ENCODE data around the gene SPAG7.

The SPAG7 gene, protein sequence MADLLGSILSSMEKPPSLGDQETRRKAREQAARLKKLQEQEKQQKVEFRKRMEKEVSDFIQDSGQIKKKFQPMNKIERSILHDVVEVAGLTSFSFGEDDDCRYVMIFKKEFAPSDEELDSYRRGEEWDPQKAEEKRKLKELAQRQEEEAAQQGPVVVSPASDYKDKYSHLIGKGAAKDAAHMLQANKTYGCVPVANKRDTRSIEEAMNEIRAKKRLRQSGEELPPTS

DNA sequence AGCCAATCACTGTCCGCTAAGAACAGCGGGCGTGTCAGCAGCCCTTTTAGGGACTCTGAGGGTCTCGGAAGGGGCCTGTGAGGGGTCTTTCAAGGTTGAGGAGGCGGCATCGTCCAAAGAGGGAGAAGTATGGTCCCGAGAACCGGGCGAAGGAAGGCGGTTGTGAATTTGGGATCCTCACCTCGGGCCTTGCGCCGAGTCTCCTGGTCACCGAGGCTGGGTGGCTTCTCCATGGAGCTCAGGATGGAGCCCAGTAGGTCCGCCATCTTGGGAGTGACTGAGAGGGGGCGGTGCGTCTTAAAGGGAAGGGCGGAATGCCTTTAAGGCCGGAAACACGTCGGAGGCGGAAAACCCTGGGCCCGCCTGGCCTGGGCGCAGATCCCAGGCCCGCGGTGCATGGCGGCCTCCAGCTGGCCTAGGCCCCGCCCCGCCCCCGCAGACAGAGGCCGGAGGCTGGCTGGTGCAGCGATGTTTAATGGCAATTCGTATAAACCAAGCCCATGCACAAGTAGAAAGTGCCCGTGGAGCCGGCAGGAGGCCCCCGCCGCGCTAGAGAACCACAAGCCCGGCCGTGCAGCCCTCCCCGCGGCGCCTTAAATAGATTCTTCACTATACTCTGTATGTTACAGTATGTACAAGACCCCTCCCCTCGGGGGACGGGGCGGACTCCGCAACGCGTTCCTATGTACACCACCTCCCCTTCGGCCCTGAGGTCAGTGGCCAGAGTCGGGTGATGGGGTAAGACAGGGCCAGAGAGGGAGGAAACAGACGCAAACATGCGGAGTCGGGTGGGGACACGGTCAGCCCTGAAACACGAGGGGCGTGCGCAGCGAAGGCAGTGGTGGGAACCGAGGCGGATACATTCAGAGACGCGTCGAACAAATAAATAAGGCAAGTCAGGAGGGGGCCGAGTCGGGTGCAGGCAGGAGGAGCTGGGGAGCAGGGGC is at the start of gene SPAG7:
Gene SPAG7, minus strand, starts transcription at position 279 of the 947 bp plus-strand sequence. Its CDS starts 13 bp downstream, at position 266.
- peak; percentile 98 for DNase-seq (ENCODE audit: low read depth, low spot score)

DNA sequence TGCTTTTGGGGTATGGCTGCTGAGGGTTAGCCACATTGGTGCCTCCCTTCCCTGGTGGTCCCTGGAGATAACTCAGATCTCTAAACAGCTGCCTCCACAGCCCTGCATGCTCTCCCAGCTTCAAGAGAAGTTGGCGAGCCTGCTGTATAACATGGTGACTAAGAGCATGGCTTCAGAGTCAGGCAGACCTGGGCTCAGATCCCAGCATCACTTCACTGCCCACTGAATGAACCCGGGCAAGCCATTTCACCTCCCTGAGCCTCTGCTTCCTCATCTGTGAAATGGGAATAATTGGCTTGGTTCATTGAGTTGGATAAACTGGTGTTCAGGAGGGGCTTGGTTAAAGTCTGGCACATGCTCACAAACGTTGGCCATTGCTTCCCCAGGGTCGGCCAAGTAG is 46.7 kb upstream of the SPAG7 start:
- no peak for DNase-seq (ENCODE audit: low read depth, low spot score)

GRCh38 chr17:5011928-5012327 is 44.3 kb upstream of the SPAG7 start:
- DNase-seq (ENCODE audit: low read depth, low spot score), result no peak

DNA sequence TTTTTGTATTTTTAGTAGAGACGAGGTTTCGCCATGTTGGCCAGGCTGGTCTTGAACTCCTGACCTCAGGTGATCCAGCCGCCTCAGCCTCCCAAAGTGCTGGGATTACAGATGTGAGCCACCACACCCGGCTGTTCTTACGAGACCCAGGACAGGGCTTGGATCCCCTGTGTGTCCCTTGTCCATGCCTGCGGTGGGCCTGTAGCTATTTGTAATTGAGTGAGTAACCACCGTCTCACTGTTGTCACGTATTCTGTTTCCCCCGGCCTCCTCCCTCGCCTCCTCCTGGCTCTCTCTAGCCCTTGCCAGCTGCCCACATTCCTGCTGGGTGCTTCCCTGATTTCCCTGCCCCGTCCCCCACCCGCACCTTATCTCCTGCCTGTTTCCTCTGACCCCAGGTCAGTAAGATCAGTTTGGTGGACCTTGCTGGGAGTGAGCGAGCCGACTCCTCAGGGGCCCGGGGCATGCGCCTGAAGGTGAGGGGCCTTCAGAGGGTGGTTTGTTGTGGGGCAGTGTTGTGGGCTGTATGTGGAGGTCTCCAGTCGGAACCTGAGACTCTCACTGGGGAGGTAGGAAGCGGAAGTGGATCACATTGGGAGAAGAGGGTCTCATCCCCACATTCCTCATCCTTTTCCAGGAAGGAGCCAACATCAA is 35.7 kb upstream of the SPAG7 start:
- no peak for DNase-seq (ENCODE audit: low read depth, low spot score)

DNA sequence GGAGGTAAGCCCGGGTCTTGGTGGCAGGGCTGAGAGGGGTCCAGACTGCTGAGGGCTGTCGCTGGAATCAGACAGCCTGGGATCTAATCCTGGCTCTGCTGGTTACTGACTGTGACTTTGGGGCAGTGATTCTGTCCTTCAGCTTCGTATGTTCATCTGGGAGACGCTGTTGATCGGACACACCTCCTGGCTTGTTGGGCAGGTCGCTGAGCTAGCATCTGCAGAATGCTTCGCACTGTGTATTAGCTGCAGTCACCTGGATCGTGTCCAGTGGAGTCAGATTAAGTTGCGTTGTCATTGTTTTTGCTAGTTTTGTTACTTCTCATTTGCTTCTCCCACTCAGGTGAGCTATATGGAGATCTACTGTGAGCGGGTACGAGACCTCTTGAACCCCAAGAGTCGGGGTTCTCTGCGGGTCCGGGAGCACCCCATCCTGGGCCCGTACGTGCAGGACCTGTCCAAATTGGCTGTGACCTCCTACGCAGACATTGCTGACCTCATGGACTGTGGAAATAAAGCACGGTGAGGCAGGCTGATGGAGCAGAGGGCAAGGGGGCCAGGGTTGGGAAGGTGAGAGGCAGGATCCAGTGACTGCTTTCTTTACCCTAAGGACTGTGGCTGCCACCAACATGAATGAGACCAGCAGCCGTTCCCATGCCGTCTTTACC is 34.6 kb upstream of the SPAG7 start:
- DNase-seq (ENCODE audit: low read depth, low spot score), result no peak

GRCh38 chr17:5000237-5000639 is 32.6 kb upstream of the SPAG7 start:
- DNase-seq (ENCODE audit: low read depth, low spot score), result no peak

DNA sequence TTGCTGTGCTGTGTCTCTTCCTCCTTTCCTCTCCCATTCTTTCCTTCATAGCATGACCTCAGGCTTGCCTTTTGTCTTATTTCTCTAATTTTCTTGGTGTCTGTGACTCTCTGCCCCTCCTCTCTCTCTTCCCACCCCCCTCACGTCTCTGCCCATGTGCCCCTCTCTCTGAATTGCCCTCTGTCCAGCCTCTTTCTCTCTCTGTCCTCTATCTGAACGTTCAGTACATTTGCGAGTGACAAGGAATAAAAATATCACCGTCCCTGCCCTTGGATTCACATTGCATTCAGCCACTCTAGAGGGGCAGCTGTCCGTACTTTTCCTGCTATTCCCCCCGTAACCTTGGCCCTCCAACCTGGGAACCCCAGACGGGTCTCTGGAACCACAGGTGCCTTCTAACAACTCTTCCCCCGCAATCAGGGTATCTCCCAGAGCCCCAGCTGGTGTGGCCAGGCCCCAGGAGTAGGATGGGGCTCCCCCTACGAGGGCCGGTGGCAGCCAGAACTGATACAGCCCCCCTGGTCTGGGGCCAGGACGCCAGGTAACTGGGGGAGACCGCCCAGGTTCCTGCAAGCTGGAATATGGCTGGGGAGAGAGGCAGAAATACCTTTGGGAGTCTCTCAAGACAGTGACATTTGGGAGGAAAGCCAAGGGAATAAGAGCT is 31.9 kb upstream of the SPAG7 start:
- DNase-seq (ENCODE audit: low read depth, low spot score), result no peak

DNA sequence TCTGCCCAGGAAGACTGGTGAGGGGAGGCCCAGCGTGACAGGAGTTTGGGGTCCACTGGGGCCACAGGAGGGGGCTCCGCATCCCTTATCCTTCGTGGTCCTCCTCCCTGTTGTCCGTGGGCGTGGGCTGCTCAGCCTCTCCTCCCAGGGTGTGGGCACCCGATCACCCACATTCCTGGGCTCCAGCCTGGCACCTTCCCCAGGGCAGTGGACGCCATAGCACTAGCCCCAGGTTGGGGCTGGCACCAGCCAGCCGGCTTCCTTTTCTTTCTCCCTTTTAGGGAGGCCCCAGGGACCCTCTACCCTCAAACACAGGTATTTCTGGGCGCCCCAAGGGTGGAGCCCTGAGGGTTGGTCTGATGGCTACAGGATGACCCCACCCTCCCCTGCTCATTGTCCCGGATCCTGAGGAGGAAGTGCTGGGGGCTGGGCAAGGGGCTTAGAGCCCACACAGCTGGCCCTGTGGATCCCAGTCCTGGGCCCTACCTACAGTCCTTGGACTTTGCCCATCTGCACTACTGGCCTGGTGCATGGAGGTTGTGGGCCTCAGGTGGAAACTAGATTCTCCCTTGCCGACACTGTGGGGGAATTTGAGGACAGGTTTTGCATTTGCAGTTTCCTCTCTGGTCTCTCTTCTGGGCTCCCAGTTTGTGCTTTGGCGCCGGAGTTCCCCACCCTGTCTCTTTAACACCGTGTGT is 31.3 kb upstream of the SPAG7 start:
- no peak for DNase-seq (ENCODE audit: low read depth, low spot score)

- no peak for DNase-seq (ENCODE audit: low read depth, low spot score)
Observed at GRCh38 chr17:4998027-4998731, 30.6 kb upstream of the SPAG7 start.

DNA sequence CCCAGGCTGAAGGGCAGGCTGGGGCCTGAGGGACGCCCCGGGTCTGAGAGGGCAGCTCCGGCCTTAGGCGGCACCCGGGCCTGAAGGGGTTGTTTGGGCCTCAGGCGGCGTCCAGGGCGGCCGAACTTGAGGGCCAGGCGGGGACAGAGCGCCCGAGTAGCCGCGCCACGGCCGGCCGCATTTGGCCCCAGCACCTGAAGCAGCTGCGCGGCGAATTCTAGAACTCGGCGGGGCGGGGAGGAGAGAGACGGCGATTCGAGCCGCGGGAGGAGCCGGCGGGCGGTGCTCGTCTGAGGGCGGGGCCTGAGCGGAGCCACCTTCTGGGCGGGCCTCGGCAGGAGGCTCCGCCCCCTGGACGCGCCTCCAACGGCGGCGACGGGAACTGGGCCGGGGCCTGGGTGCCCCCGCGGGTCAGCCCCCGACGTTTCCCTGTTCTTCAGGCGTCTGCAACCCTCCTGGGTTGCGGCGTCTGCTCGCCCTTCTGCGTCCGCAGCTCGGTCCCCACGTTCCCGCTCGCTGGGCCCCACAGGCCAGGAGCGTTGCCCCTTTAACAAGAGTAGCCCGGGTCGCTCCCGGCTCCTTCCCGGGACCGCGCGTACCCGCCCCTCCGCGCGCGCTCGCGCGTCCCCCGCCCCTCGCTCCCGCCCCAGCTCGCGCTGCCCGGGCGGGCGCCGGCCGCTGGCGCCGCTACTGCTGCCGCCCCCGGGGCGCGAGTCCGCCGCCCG is 29.8 kb upstream of the SPAG7 start, which contains the start of the genes INCA1 and KIF1C:
Gene INCA1, minus strand, starts transcription at position 221 of the 725 bp plus-strand sequence. CDS start 3,085 bp downstream, outside the sequence.
Gene KIF1C, plus strand, starts transcription at position 649 of the 725 bp plus-strand sequence. CDS start 2,297 bp downstream, outside the sequence.
- DNase-seq (ENCODE audit: low read depth, low spot score), result peak; percentile 50

DNA sequence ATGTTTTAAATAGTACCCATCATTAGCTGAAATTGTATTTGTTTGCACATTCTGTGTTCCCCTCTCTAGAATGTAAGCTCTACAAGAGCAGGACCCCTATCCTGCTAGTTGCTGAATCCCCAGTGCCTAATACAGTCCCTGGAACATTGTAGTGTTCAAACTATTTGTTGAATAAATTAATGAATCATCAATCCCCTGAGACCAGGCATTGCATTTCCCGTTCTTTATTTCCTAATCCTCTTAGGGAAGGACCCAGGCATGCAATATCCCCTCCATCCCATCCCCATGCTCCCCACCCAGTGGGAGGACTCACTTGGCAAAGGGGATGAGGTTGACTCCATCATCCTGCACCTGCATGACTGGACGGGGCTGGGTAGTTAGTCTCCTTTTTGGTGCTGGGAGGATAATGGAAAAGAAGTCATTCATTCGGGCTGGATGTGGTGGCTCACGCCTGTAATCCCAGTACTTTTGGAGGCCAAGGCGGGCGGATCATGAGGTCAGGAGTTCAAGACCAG is 26.5 kb upstream of the SPAG7 start:
- no peak for DNase-seq (ENCODE audit: low read depth, low spot score)

GRCh38 chr17:4987767-4988567 is 20.4 kb upstream of the SPAG7 start:
- no peak for DNase-seq (ENCODE audit: low read depth, low spot score)

- no peak for DNase-seq (ENCODE audit: low read depth, low spot score)
Observed at GRCh38 chr17:4986951-4987766, 19.5 kb upstream of the SPAG7 start, which contains the start of gene CAMTA2. Gene CAMTA2 (minus strand): TSS chr17:4987675. CDS start chr17:4986222, 1,453 bp downstream.

DNA sequence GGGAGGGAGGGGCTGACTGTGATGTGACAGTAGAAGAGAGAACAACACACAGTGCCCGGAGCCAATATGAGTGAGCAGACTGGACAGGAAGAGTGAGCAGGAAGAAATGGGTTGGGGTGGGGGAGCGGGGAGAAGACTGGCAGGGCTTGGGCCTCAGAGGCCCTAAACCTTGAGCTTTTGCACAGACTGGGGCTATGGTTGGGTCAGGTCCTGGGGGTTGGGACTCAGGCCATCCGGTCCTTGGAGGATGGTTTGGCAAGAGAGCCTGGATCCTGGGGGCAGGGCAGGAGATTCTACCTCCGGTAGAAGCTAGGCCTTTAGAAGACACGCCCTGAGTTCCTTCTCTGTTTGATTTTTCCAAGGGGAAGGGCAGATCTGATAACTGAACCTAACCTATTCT is 18.8 kb upstream of the SPAG7 start:
- no peak for DNase-seq (ENCODE audit: low read depth, low spot score)

GRCh38 chr17:4982305-4982704 is 14.7 kb upstream of the SPAG7 start:
- no peak for DNase-seq (ENCODE audit: low read depth, low spot score)

DNA sequence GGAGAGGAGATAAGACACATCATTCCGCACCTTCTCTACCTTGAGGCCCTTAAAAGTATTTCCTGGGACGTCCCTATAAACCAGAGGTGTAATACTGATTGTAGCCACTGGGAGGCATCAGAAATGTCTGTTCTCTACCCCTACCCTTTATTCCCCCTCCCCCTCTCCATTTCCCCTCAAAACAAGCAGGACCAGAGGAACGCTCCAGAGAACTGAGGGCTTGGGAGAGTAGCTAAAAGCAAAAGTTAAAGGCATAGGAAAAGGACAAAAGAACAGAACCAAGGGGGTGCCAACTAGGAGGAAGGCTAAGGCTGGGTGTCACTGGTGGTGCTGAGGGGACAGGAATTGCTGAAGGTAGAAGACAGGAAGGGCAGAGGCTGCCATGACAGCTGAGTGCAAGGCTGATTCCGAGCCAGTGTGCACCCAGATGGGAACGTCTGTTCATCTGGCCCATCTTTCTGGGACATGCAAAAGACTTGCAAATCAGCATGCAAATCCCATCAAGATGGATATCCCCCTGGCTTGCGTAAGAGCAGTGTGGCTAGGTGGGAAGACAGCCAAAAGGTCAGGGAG is 13.1 kb upstream of the SPAG7 start:
- no peak for DNase-seq (ENCODE audit: low read depth, low spot score)

DNA sequence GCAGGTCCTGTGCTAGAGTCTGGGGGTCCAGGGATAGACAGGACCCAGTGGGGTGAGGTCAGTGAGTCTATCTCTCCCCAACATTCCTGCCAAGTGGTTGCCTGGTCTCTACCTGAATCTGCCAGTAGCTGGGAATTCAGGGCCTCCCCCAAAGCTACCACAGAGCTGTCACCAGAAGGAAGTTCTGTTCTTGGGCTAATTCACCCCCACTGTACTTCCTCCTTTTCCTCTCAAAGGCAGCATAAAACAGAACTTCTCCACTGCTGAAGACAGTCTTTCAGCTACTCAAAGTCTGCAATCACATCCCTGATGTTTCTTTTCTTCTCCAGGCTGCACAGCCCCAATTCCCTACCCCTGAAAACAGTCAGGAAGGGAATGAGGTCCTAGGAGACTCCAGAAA is 11.1 kb upstream of the SPAG7 start:
- DNase-seq (ENCODE audit: low read depth, low spot score), result no peak
